Large intestine (tissue), 3 donors: Measurements from ENCODE around the gene MED7. TPM values are rescaled to one million over a fixed set of nuclear protein-coding genes. Genes with fewer than 3 reads are reported as not detected.

Source experiments
- DNase-seq, 2 donors: peaks; one replicate each; pipeline versions ENCODE4 v3.0.0 to v3.0.0-alpha.2; 2013
- H3K27ac ChIP-seq: one replicate; pipeline ENCODE4 v1.5.1; 2013; ENCODE audit warnings: low read length
- H3K27me3 ChIP-seq: 2 replicates; pipeline ENCODE4 v1.6.1; 2013; ENCODE audit warnings: low read length; ENCODE audit not compliant: control insufficient read depth, insufficient read depth
- H3K36me3 ChIP-seq: 2 replicates; pipeline ENCODE4 v1.6.1; 2013; ENCODE audit warnings: low read length; ENCODE audit not compliant: control insufficient read depth, insufficient read depth
- H3K4me1 ChIP-seq: one replicate; pipeline ENCODE4 v1.6.1; 2013; ENCODE audit warnings: low read length; ENCODE audit not compliant: control insufficient read depth, insufficient read depth
- H3K4me3 ChIP-seq: one replicate; pipeline ENCODE4 v1.5.1; 2013; ENCODE audit warnings: low read length
- H3K9me3 ChIP-seq: one replicate; pipeline ENCODE4 v1.6.1; 2013; ENCODE audit warnings: mild to moderate bottlenecking, low read depth, low read length, moderate library complexity; ENCODE audit not compliant: control insufficient read depth
- WGBS: methylation state at CpG from one replicate; pipeline ENCODE4 v1.1.5; 2013; ENCODE audit warnings: low lambda C conversion rate; ENCODE audit not compliant: insufficient coverage; 5-methylcytosine and 5-hydroxymethylcytosine counted together
- polyA plus RNA-seq: library from polyadenylated mRNA; unstranded; fragments of 120-200 nt; gene quantifications from one replicate; pipeline ENCODE4 v1.2.1, GENCODE V29; 2013

The MED7 gene
- polyA plus RNA-seq, 1 donor: 15.1 TPM

GRCh38 chr5:157137691-157138090 lies 5.0 kb downstream of the MED7 start:
- no CpG with 5 or more reads among the region's 6 CpGs for WGBS
- peaks cover 18% of the 10 kb centered on the region for H3K36me3 ChIP-seq
- peaks cover 7% of the 10 kb centered on the region for H3K4me1 ChIP-seq
- H3K4me3 ChIP-seq: no peak overlapping the region
- no peaks in the 10 kb centered on the region for H3K27me3 ChIP-seq
- no peaks in the 10 kb centered on the region for H3K9me3 ChIP-seq
- H3K27ac ChIP-seq: no peak overlapping the region
- DNase-seq: no peak

GRCh38 chr5:157132281-157132612 lies 10.4 kb downstream of the MED7 start:
- Histone ChIP-seq H3K9me3 (no peaks in the 10 kb centered on the region), H3K36me3 (peaks cover 5% of the 10 kb centered on the region), H3K4me3 (no peak overlapping the region), H3K27me3 (no peaks in the 10 kb centered on the region), H3K4me1 (no peaks in the 10 kb centered on the region), H3K27ac (no peak overlapping the region)
- WGBS: 13% methylated on average over 1 of the region's 1 CpG
- no peak for DNase-seq

GRCh38 chr5:157130925-157131324 lies 11.7 kb downstream of the MED7 start:
- H3K27me3 ChIP-seq: no peaks in the 10 kb centered on the region
- H3K4me1 ChIP-seq: no peaks in the 10 kb centered on the region
- DNase-seq: no peak
- H3K36me3 ChIP-seq: no peaks in the 10 kb centered on the region
- no CpG with 5 or more reads among the region's 7 CpGs for WGBS
- no peak overlapping the region for H3K4me3 ChIP-seq
- H3K27ac ChIP-seq: no peak overlapping the region
- H3K9me3 ChIP-seq: no peaks in the 10 kb centered on the region

GRCh38 chr5:157121709-157122108 lies 21.0 kb downstream of the MED7 start:
- DNase-seq: no peak
- Histone ChIP-seq H3K4me3 (no peak overlapping the region), H3K27me3 (no peaks in the 10 kb centered on the region), H3K27ac (no peak overlapping the region), H3K4me1 (no peaks in the 10 kb centered on the region), H3K36me3 (no peaks in the 10 kb centered on the region), H3K9me3 (peaks cover 22% of the 10 kb centered on the region)

GRCh38 chr5:157120102-157120501 lies 22.6 kb downstream of the MED7 start:
- Histone ChIP-seq H3K36me3 (no peaks in the 10 kb centered on the region), H3K27me3 (no peaks in the 10 kb centered on the region), H3K4me3 (no peak overlapping the region), H3K4me1 (no peaks in the 10 kb centered on the region), H3K27ac (no peak overlapping the region), H3K9me3 (peaks cover 22% of the 10 kb centered on the region)
- DNase-seq: no peak
- WGBS: no CpG with 5 or more reads among the region's 1 CpG

- H3K9me3 ChIP-seq: peaks cover 12% of the 10 kb centered on the region
- no peaks in the 10 kb centered on the region for H3K36me3 ChIP-seq
- H3K4me1 ChIP-seq: no peaks in the 10 kb centered on the region
- no peaks in the 10 kb centered on the region for H3K27me3 ChIP-seq
- no peak for DNase-seq
- H3K4me3 ChIP-seq: no peak overlapping the region
- WGBS: 89% methylated on average over 1 of the region's 6 CpGs
- no peak overlapping the region for H3K27ac ChIP-seq
Measured at GRCh38 chr5:157116483-157116954, 26.1 kb downstream of the MED7 start.

GRCh38 chr5:157115502-157115901 lies 27.2 kb downstream of the MED7 start:
- Histone ChIP-seq H3K27me3 (no peaks in the 10 kb centered on the region), H3K9me3 (peaks cover 3% of the 10 kb centered on the region), H3K4me1 (no peaks in the 10 kb centered on the region), H3K4me3 (no peak overlapping the region), H3K27ac (no peak overlapping the region), H3K36me3 (no peaks in the 10 kb centered on the region)
- DNase-seq: no peak
- WGBS: no CpG with 5 or more reads among the region's 1 CpG

GRCh38 chr5:157115012-157115411 lies 27.7 kb downstream of the MED7 start:
- Histone ChIP-seq H3K27me3 (no peaks in the 10 kb centered on the region), H3K4me1 (no peaks in the 10 kb centered on the region), H3K9me3 (no peaks in the 10 kb centered on the region), H3K4me3 (no peak overlapping the region), H3K27ac (no peak overlapping the region), H3K36me3 (no peaks in the 10 kb centered on the region)
- no peak for DNase-seq

- Histone ChIP-seq H3K27me3 (no peaks in the 10 kb centered on the region), H3K4me1 (no peaks in the 10 kb centered on the region), H3K4me3 (no peak overlapping the region), H3K36me3 (no peaks in the 10 kb centered on the region), H3K27ac (no peak overlapping the region), H3K9me3 (no peaks in the 10 kb centered on the region)
- 100% methylated on average over 1 of the region's 5 CpGs for WGBS
- DNase-seq: no peak
Measured at GRCh38 chr5:157113002-157113401, 29.7 kb downstream of the MED7 start.

GRCh38 chr5:157109744-157110143 lies 32.9 kb downstream of the MED7 start:
- no peaks in the 10 kb centered on the region for H3K27me3 ChIP-seq
- no peak overlapping the region for H3K27ac ChIP-seq
- H3K4me3 ChIP-seq: no peak overlapping the region
- no CpG with 5 or more reads among the region's 1 CpG for WGBS
- no peaks in the 10 kb centered on the region for H3K4me1 ChIP-seq
- H3K36me3 ChIP-seq: no peaks in the 10 kb centered on the region
- no peak for DNase-seq
- no peaks in the 10 kb centered on the region for H3K9me3 ChIP-seq

- no peaks in the 10 kb centered on the region for H3K36me3 ChIP-seq
- no peaks in the 10 kb centered on the region for H3K4me1 ChIP-seq
- DNase-seq: peak in 1 of 2 donors; percentile 12
- H3K9me3 ChIP-seq: no peaks in the 10 kb centered on the region
- no peaks in the 10 kb centered on the region for H3K27me3 ChIP-seq
- no CpG with 5 or more reads among the region's 4 CpGs for WGBS
- H3K4me3 ChIP-seq: no peak within 1 kb of the TSS
- H3K27ac ChIP-seq: no peak within 1 kb of the TSS
Measured at GRCh38 chr5:157108976-157109375, 33.7 kb downstream of the MED7 start, which contains the start of gene HAVCR2. TSS of gene HAVCR2 (minus strand) at chr5:157109044. CDS start at chr5:157108983, 61 bp downstream.
